WTC11 (cell line): ENCODE results near the gene CDH2.

Source experiments
- CTCF ChIP-seq: fragments of 200-600 bp; IDR thresholded peaks from 2 replicates; pipeline ENCODE4 v1.8.0; 2022; ENCODE audit warnings: antibody characterized with exemption
- E2F1 ChIP-seq: sonication (generic); formaldehyde crosslinking; IDR thresholded peaks from 2 replicates; pipeline ENCODE4 v1.8.0; 2022; ENCODE audit warnings: mild to moderate bottlenecking, missing genetic modification reagents
- ERG ChIP-seq: fragments of 250-450 bp; sonication (Bioruptor Pico); IDR thresholded peaks from 2 replicates; pipeline ENCODE4 v1.8.0; 2021; ENCODE audit warnings: mild to moderate bottlenecking
- ETV6 ChIP-seq: sonication (generic); formaldehyde crosslinking; IDR thresholded peaks from 2 replicates; pipeline ENCODE4 v1.8.1; 2022; ENCODE audit warnings: mild to moderate bottlenecking, missing genetic modification reagents
- JAZF1 ChIP-seq: fragments of 250-450 bp; sonication (Bioruptor Pico); IDR thresholded peaks from 2 replicates; pipeline ENCODE4 v1.9.0; 2021; ENCODE audit warnings: moderate library complexity, mild to moderate bottlenecking, inconsistent platforms
- JUN ChIP-seq: sonication (generic); formaldehyde crosslinking; IDR thresholded peaks from 2 replicates; pipeline ENCODE4 v1.8.0; 2023; ENCODE audit warnings: mild to moderate bottlenecking, missing genetic modification reagents
- KAT7 ChIP-seq: sonication (generic); formaldehyde crosslinking; IDR thresholded peaks from 2 replicates; pipeline ENCODE4 v1.8.1; 2023; ENCODE audit warnings: missing genetic modification reagents, mild to moderate bottlenecking, borderline replicate concordance
- MAX ChIP-seq: sonication (generic); formaldehyde crosslinking; IDR thresholded peaks from 2 replicates; pipeline ENCODE4 v1.8.0; 2022; ENCODE audit warnings: mild to moderate bottlenecking, missing genetic modification reagents
- TEAD4 ChIP-seq: sonication (generic); formaldehyde crosslinking; IDR thresholded peaks from 2 replicates; pipeline ENCODE4 v1.8.0; 2022; ENCODE audit warnings: mild to moderate bottlenecking, missing genetic modification reagents
- USF2 ChIP-seq: sonication (generic); formaldehyde crosslinking; IDR thresholded peaks from 2 replicates; pipeline ENCODE4 v1.8.1; 2023; ENCODE audit warnings: mild to moderate bottlenecking, missing genetic modification reagents, moderate library complexity
- ZNF416 ChIP-seq: fragments of 250-450 bp; sonication (Bioruptor Pico); IDR thresholded peaks from 2 replicates; pipeline ENCODE4 v1.9.0; 2021; ENCODE audit warnings: mild to moderate bottlenecking, inconsistent platforms
- ZNF423 ChIP-seq: fragments of 250-450 bp; sonication (Bioruptor Pico); IDR thresholded peaks from 2 replicates; pipeline ENCODE4 v2.1.2; 2022; ENCODE audit warnings: mild to moderate bottlenecking, moderate library complexity

GRCh38 chr18:28176698-28176947 lies 307 bp downstream of the CDH2 start:
- TF ChIP-seq CTCF (no peak), TEAD4 (no peak), JAZF1 (CRISPR knock-in tag) (no peak), E2F1 (CRISPR knock-in tag) (no peak), ETV6 (CRISPR knock-in tag) (no peak), MAX (CRISPR knock-in tag) (no peak), ERG (CRISPR knock-in tag) (no peak), ZNF423 (no peak), ZNF416 (CRISPR knock-in tag) (no peak), KAT7 (CRISPR knock-in tag) (no peak), USF2 (CRISPR knock-in tag) (no peak), JUN (CRISPR knock-in tag) (no peak)
